ENCODE measurements around the gene P3H2.

GRCh38 chr3:190130696-190131095, 10.0 kb upstream of the P3H2 start:
- TF ChIP-seq CTCF (conservative IDR thresholded peaks at IDR 0.05) (no peak), EZH2 (IDR thresholded peaks at IDR 0.05; ENCODE audit: low read depth) (no peak)
